B cell (primary cell): Measurements from ENCODE around the gene RTL1. TPM values are rescaled to one million over a fixed set of nuclear protein-coding genes. Genes with fewer than 3 reads are reported as not detected.

Experiments used
- ATAC-seq: fragments of 200-7000 bp; cut with Tn5 transposase; one replicate; pipeline ENCODE4 v1.10.0; 2021; ENCODE audit warnings: low read depth, mild to moderate bottlenecking, moderate number of reproducible peaks, moderate library complexity
- CTCF ChIA-PET: fragments of 350-600 bp; sonication (Branson Sonifier 250); formaldehyde crosslinking; loops from one replicate; lab custom pipeline; 2021; ENCODE audit warnings: antibody characterized with exemption, inconsistent platforms; lab: Charles Lee
- POLR2A ChIA-PET: fragments of 350-600 bp; sonication (Branson Sonifier 250); formaldehyde crosslinking; loops from one replicate; lab custom pipeline; 2021; ENCODE audit warnings: antibody characterized with exemption; lab: Charles Lee
- DNase-seq: peaks from one replicate; pipeline ENCODE4 v3.0.0; 2013
- H2AFZ ChIP-seq: 2 replicates; pipeline ENCODE4 v1.6.1; 2012; ENCODE audit warnings: mild to moderate bottlenecking, low read depth, low read length; ENCODE audit not compliant: insufficient read depth, poor library complexity, severe bottlenecking
- H3K27ac ChIP-seq, 2 donors: 1 replicate in 1 of 2; 2 replicates in 1 of 2; pipeline ENCODE4 v1.5.1; 2012 to 2013; ENCODE audit warnings: low read length in 2 of 2, mild to moderate bottlenecking in 2 of 2, moderate library complexity in 1 of 2
- H3K27me3 ChIP-seq, 4 experiments: fragments of 200-600 bp in 1 of 4; sonication (generic) in 1 of 4; replicated peaks in 1 of 4; 1 replicate in 2 of 4; 2 replicates in 2 of 4; pipeline versions ENCODE4 v1.6.1 to v1.7.0; 2013 to 2016; ENCODE audit warnings: low read length in 3 of 4, mild to moderate bottlenecking in 2 of 4, mixed read lengths in 1 of 4, moderate library complexity in 1 of 4; ENCODE audit not compliant: insufficient read depth in 4 of 4, control insufficient read depth in 3 of 4; ENCODE audit errors: control extremely low read depth in 1 of 4
- H3K36me3 ChIP-seq, 2 experiments: replicated peaks in 1 of 2; 1 replicate in 1 of 2; 2 replicates in 1 of 2; pipeline versions ENCODE4 v1.6.1 to v1.7.1; 2013; ENCODE audit warnings: low read length in 1 of 2; ENCODE audit not compliant: insufficient read depth in 2 of 2, control insufficient read depth in 1 of 2; ENCODE audit errors: control extremely low read depth in 1 of 2, extremely low read depth in 1 of 2
- H3K4me1 ChIP-seq, 2 donors: fragments of 200-600 bp in 1 of 2; sonication (generic) in 1 of 2; 1 replicate in 1 of 2; 2 replicates in 1 of 2; pipeline versions ENCODE4 v1.5.1 to v1.6.1; 2013 to 2017; ENCODE audit warnings: low read length in 2 of 2; ENCODE audit not compliant: control insufficient read depth in 2 of 2, insufficient read depth in 2 of 2
- H3K4me2 ChIP-seq: replicated peaks from 2 replicates; pipeline ENCODE3; 2012; ENCODE audit warnings: mild to moderate bottlenecking, low read depth, low read length; ENCODE audit not compliant: poor library complexity, severe bottlenecking
- H3K4me3 ChIP-seq, 5 experiments: fragments of 200-600 bp in 1 of 5; sonication (generic) in 1 of 5; 1 replicate in 3 of 5; 2 replicates in 2 of 5; pipeline versions ENCODE4 v1.5.1 to v1.7.0; 2011 to 2016; ENCODE audit warnings: low read length in 4 of 5, mild to moderate bottlenecking in 4 of 5, low read depth in 2 of 5, control low read depth in 1 of 5, moderate library complexity in 1 of 5; ENCODE audit not compliant: insufficient read depth in 1 of 5; ENCODE audit errors: control extremely low read depth in 1 of 5, extremely low read depth in 1 of 5
- H3K79me2 ChIP-seq: fragments of 200-600 bp; sonication (generic); one replicate; pipeline ENCODE4 v1.6.0; 2016; ENCODE audit warnings: low read length; ENCODE audit not compliant: control insufficient read depth, insufficient read depth
- H3K9ac ChIP-seq: fragments of 200-600 bp; sonication (generic); 2 replicates; pipeline ENCODE4 v1.6.1; 2017; ENCODE audit warnings: mild to moderate bottlenecking, low read length, moderate library complexity
- H3K9me3 ChIP-seq, 3 donors: one replicate each; pipeline versions ENCODE4 v1.6.1 to v1.7.1; 2013; ENCODE audit warnings: low read length in 2 of 3; ENCODE audit not compliant: control insufficient read depth in 2 of 3, insufficient read depth in 1 of 3; ENCODE audit errors: control extremely low read depth in 1 of 3
- H4K20me1 ChIP-seq: 2 replicates; pipeline ENCODE4 v1.6.0; 2012; ENCODE audit warnings: mild to moderate bottlenecking, low read length; ENCODE audit not compliant: insufficient read depth, control insufficient read depth, poor library complexity, severe bottlenecking
- H3K27ac Mint-ChIP-seq: one replicate; pipeline ENCODE4 v1.8.0; 2021; ENCODE audit warnings: mixed read lengths
- H3K27me3 Mint-ChIP-seq: one replicate; pipeline ENCODE4 v1.8.0; 2021; ENCODE audit warnings: mixed read lengths
- H3K4me1 Mint-ChIP-seq: one replicate; pipeline ENCODE4 v1.8.0; 2021; ENCODE audit warnings: mixed read lengths
- H3K4me3 Mint-ChIP-seq: one replicate; pipeline ENCODE4 v1.8.0; 2021; ENCODE audit warnings: mixed read lengths
- H3K9me3 Mint-ChIP-seq: one replicate; pipeline ENCODE4 v1.8.0; 2022; ENCODE audit warnings: mixed read lengths; ENCODE audit not compliant: insufficient read depth
- CTCF ChIP-seq: fragments of 200-600 bp; IDR thresholded peaks from one replicate; pipeline ENCODE4 v1.8.0; 2022; ENCODE audit warnings: antibody characterized with exemption, mild to moderate bottlenecking
- EZH2 ChIP-seq: IDR thresholded peaks from 2 replicates; pipeline ENCODE4 v1.6.1; 2012; ENCODE audit warnings: borderline replicate concordance, low read depth, mild to moderate bottlenecking, moderate library complexity, low read length; ENCODE audit not compliant: insufficient read depth, poor library complexity, severe bottlenecking
- WGBS: methylation state at CpG from one replicate; pipeline ENCODE4 v1.1.5; 2013; ENCODE audit warnings: missing lambda C conversion rate; ENCODE audit not compliant: insufficient coverage; 5-methylcytosine and 5-hydroxymethylcytosine counted together
- intact Hi-C: fragments of 100-400 bp; cut with micrococcal nuclease; formaldehyde crosslinking; loops from one replicate; pipeline ENCODE4 v1.10.0; 2022
- polyA plus RNA-seq: library from polyadenylated mRNA; depleted of rRNA; stranded (reverse); fragments of >200 nt; gene quantifications from 2 replicates; pipeline ENCODE4 v1.2.3, GENCODE V29; 2012
- total RNA-seq, 2 donors: library from RNA; stranded (reverse); fragments of 120-200 nt in 1 of 2; gene quantifications; 1 replicate in 1 of 2; 2 replicates in 1 of 2; pipeline versions ENCODE4 v1.2.3 to v1.2.4, GENCODE V29; 2013 to 2022

The RTL1 gene
- total and polyA plus RNA-seq, 2 donors (not counting 1 experiment from before 2014, with no cell fraction given): not detected

- Mint-ChIP-seq H3K4me1 (no peaks in the 10 kb centered on the region), H3K27me3 (peaks cover 7% of the 10 kb centered on the region), H3K9me3 (no peaks in the 10 kb centered on the region), H3K4me3 (no peak overlapping the region), H3K27ac (no peak overlapping the region)
- Histone ChIP-seq H2AFZ (no peak overlapping the region), H4K20me1 (no peaks in the 10 kb centered on the region), H3K36me3 (no peaks in the 10 kb centered on the region), H3K4me2 (no peak overlapping the region), H3K9ac (no peak overlapping the region), H3K4me3 (no peak overlapping the region), H3K4me1 (no peaks in the 10 kb centered on the region), H3K9me3 (peaks cover 0 to 2% (median 0%) of the 10 kb centered on the region in 3 donors), H3K27me3 (no peaks in the 10 kb centered on the region), H3K27ac (no peak overlapping the region), H3K79me2 (no peaks in the 10 kb centered on the region)
- 97% methylated on average over 21 of the region's 21 CpGs for WGBS
- ChIA-PET CTCF (no interaction called here), POLR2A (no interaction called here)
- DNase-seq (no peak), ATAC-seq (no peak)
- no peak for TF ChIP-seq EZH2
- TF ChIP-seq CTCF: no peak
- intact Hi-C loops: no loop called here
Observed at GRCh38 chr14:100840286-100841065, 63.0 kb downstream of the RTL1 start.

GRCh38 chr14:100839681-100840111, 63.8 kb downstream of the RTL1 start:
- Histone ChIP-seq H3K36me3 (no peaks in the 10 kb centered on the region), H3K4me1 (no peaks in the 10 kb centered on the region), H2AFZ (no peak overlapping the region), H3K4me3 (no peak overlapping the region), H3K27ac (no peak overlapping the region), H3K79me2 (no peaks in the 10 kb centered on the region), H3K9me3 (peaks cover 0 to 2% (median 0%) of the 10 kb centered on the region in 3 donors), H4K20me1 (no peaks in the 10 kb centered on the region), H3K27me3 (no peaks in the 10 kb centered on the region), H3K9ac (no peak overlapping the region), H3K4me2 (no peak overlapping the region)
- no peaks in the 10 kb centered on the region for H3K4me1 Mint-ChIP-seq
- no peak for TF ChIP-seq CTCF
- no peak overlapping the region for H3K4me3 Mint-ChIP-seq
- H3K27ac Mint-ChIP-seq: no peak overlapping the region
- H3K27me3 Mint-ChIP-seq: peaks cover 7% of the 10 kb centered on the region
- ATAC-seq (no peak), DNase-seq (no peak)
- WGBS: 89% methylated on average over 10 of the region's 14 CpGs
- H3K9me3 Mint-ChIP-seq: no peaks in the 10 kb centered on the region
- ChIA-PET CTCF (no interaction called here), POLR2A (no interaction called here)
- intact Hi-C loops: no loop called here
